GM12878 (cell line): ENCODE data around the gene LAMB1. TPM values are rescaled to one million over a fixed set of nuclear protein-coding genes. Genes with fewer than 3 reads are reported as not detected.

Source experiments
- ATAC-seq: fragments of 200-7000 bp; cut with Tn5 transposase; 3 replicates; pipeline ENCODE4 v1.9.1; 2020; ENCODE audit warnings: mild to moderate bottlenecking, moderate library complexity
- BruUV-seq: library from RNA; stranded (reverse); fragments of 400-500 nt; replicated peaks from 2 replicates; lab custom pipeline; 2021; lab: Mats Ljungman, UMichigan
- CTCF ChIA-PET: fragments of 300-600 bp; sonication (Branson Sonifier 250); formaldehyde crosslinking; extraction: SDS; loops from one replicate; lab custom pipeline; 2021; ENCODE audit warnings: inconsistent platforms; lab: Yijun Ruan, JAX
- POLR2A ChIA-PET: fragments of 350-600 bp; formaldehyde crosslinking; extraction: SDS; loops from one replicate; lab custom pipeline; 2021; ENCODE audit warnings: inconsistent platforms; lab: Charles Lee
- RAD21 ChIA-PET: fragments of 300-600 bp; sonication (Branson Sonifier 250); formaldehyde crosslinking; loops from one replicate; lab custom pipeline; 2023; ENCODE audit warnings: antibody characterized with exemption; ENCODE audit not compliant: unreplicated experiment; lab: Charles Lee
- SMC1A ChIA-PET: fragments of 300-600 bp; sonication (Branson Sonifier 250); formaldehyde crosslinking; loops from one replicate; lab custom pipeline; 2023; ENCODE audit not compliant: unreplicated experiment, uncharacterized antibody; lab: Charles Lee
- DNase-seq: peaks from one replicate; pipeline ENCODE4 v3.0.0-alpha.2; 2011; ENCODE audit warnings: low read depth, low spot score
- FAIRE-seq: peaks from 3 replicates; lab custom pipeline; 2011; peaks lifted over from hg19 to GRCh38; lab: Jason Lieb, UNC
- H2AFZ ChIP-seq: 2 replicates; pipeline ENCODE4 v1.6.0; 2011; ENCODE audit warnings: low read depth, low read length, control low read depth; ENCODE audit not compliant: control insufficient read depth
- H3K27ac ChIP-seq: 2 replicates; pipeline ENCODE4 v1.5.1; 2011; ENCODE audit warnings: control low read depth; ENCODE audit not compliant: control insufficient read depth, insufficient read depth
- H3K27me3 ChIP-seq, 2 experiments: replicated peaks in 1 of 2; 2 replicates each; pipeline versions ENCODE4 v1.6.0 to v1.6.1; 2011; ENCODE audit warnings: low read length in 1 of 2; ENCODE audit not compliant: control insufficient read depth in 2 of 2, insufficient read depth in 2 of 2
- H3K36me3 ChIP-seq, 2 experiments: 2 replicates each; pipeline ENCODE4 v1.5.1; 2011; ENCODE audit warnings: low read length in 1 of 2; ENCODE audit not compliant: control insufficient read depth in 2 of 2, insufficient read depth in 2 of 2
- H3K4me1 ChIP-seq: 2 replicates; pipeline ENCODE4 v1.6.1; 2011; ENCODE audit warnings: mild to moderate bottlenecking, low read length, moderate library complexity, mixed read lengths; ENCODE audit not compliant: control insufficient read depth, insufficient read depth
- H3K4me2 ChIP-seq: 2 replicates; pipeline ENCODE4 v1.6.0; 2011; ENCODE audit warnings: control low read depth; ENCODE audit not compliant: control insufficient read depth, insufficient read depth
- H3K4me3 ChIP-seq: fragments of 200-600 bp; sonication (generic); 2 replicates; pipeline ENCODE4 v1.5.1; 2016
- H3K79me2 ChIP-seq: 2 replicates; pipeline ENCODE4 v1.6.0; 2011; ENCODE audit warnings: low read length; ENCODE audit not compliant: control insufficient read depth, insufficient read depth
- H3K9ac ChIP-seq: 2 replicates; pipeline ENCODE4 v1.8.0; 2011; ENCODE audit warnings: low read length, control low read depth, mixed read lengths; ENCODE audit not compliant: control insufficient read depth, insufficient read depth
- H3K9me3 ChIP-seq: replicated peaks from 3 replicates; pipeline ENCODE4 v1.5.1; 2011; ENCODE audit warnings: mild to moderate bottlenecking, low read length; ENCODE audit not compliant: control insufficient read depth, insufficient read depth
- H4K20me1 ChIP-seq: 2 replicates; pipeline ENCODE4 v1.6.0; 2011; ENCODE audit not compliant: control insufficient read depth, insufficient read depth
- FOXM1 ChIP-seq: IDR thresholded peaks from 2 replicates; pipeline ENCODE4 v1.6.1; 2012; ENCODE audit warnings: low read depth, mild to moderate bottlenecking, inconsistent platforms, low read length, moderate library complexity
- NFYB ChIP-seq: IDR thresholded peaks from 2 replicates; pipeline ENCODE4 v1.6.1; 2011; ENCODE audit warnings: low read depth, mild to moderate bottlenecking, low read length, improper control_type of control experiment, moderate library complexity; ENCODE audit not compliant: insufficient read depth
- NKRF ChIP-seq: fragments of 450-650 bp; conservative IDR thresholded peaks from 2 replicates; pipeline ENCODE4 v1.6.1; 2017; ENCODE audit warnings: mild to moderate bottlenecking, moderate library complexity
- NR2C1 ChIP-seq: fragments of 450-650 bp; IDR thresholded peaks from 2 replicates; pipeline ENCODE4 v1.6.1; 2017; ENCODE audit warnings: antibody characterized with exemption, mild to moderate bottlenecking, moderate library complexity
- NR2F1 ChIP-seq: fragments of 450-650 bp; conservative IDR thresholded peaks from 2 replicates; pipeline ENCODE4 v1.6.1; 2017; ENCODE audit warnings: mild to moderate bottlenecking
- NRF1 ChIP-seq: conservative IDR thresholded peaks from 2 replicates; pipeline ENCODE4 v1.6.1; 2011; ENCODE audit warnings: mild to moderate bottlenecking, low read depth, low read length, improper control_type of control experiment
- SMAD1 ChIP-seq: fragments of 450-650 bp; IDR thresholded peaks from 2 replicates; pipeline ENCODE4 v1.6.1; 2018; ENCODE audit warnings: mild to moderate bottlenecking, low read depth; ENCODE audit not compliant: partially characterized antibody
- SMAD5 ChIP-seq: IDR thresholded peaks from 2 replicates; pipeline ENCODE4 v1.6.1; 2016; ENCODE audit warnings: antibody characterized with exemption, low read depth
- SUZ12 ChIP-seq: fragments of 200-600 bp; sonication (generic); IDR thresholded peaks from one replicate; pipeline ENCODE4 v1.6.1; 2018; ENCODE audit warnings: antibody characterized with exemption, mild to moderate bottlenecking; ENCODE audit not compliant: unreplicated experiment
- TCF3 ChIP-seq: IDR thresholded peaks from 2 replicates; pipeline ENCODE4 v1.6.1; 2012; ENCODE audit warnings: low read depth, mild to moderate bottlenecking, low read length, borderline replicate concordance; ENCODE audit not compliant: insufficient read depth
- USF2 ChIP-seq: IDR thresholded peaks from 2 replicates; pipeline ENCODE4 v1.6.1; 2011; ENCODE audit warnings: low read depth, low read length, improper control_type of control experiment, borderline replicate concordance
- ZNF207 ChIP-seq: fragments of 450-650 bp; IDR thresholded peaks from 2 replicates; pipeline ENCODE4 v1.6.1; 2014; ENCODE audit warnings: antibody characterized with exemption, mild to moderate bottlenecking, borderline replicate concordance
- WGBS: methylation state at CpG from one replicate; pipeline ENCODE4 v1.1.6; 2016; ENCODE audit warnings: low lambda C conversion rate; ENCODE audit not compliant: insufficient replicate concordance, insufficient coverage; ENCODE audit errors: missing lambda C conversion rate; 5-methylcytosine and 5-hydroxymethylcytosine counted together
- in situ Hi-C: fragments of 300-500 bp; cut with MboI; formaldehyde crosslinking; loops from 9 replicates; pipeline ENCODE4 v1.14.3; 2018; ENCODE audit warnings: mixed read lengths
- intact Hi-C: fragments of 100-400 bp; cut with micrococcal nuclease; formaldehyde crosslinking; loops from one replicate; pipeline ENCODE4 v1.14.2; 2022; ENCODE audit not compliant: unreplicated experiment
- polyA plus RNA-seq, 11 experiments: library from polyadenylated mRNA; depleted of rRNA in 4 of 11; unstranded in 6 of 11; stranded (reverse) in 5 of 11; fragments of >200 nt; fragmentation: Nextera tagmentation in 4 of 11; fragmentation: Illumina TruSeq in 1 of 11; extraction: Ambion mirVana in 4 of 11; extraction: Trizol in 1 of 11; gene quantifications; 1 replicate in 1 of 11; 2 replicates in 10 of 11; pipeline versions ENCODE4 v1.2.1 to v1.2.3, GENCODE V29; 2011 to 2016; ENCODE audit warnings: inconsistent platforms in 2 of 11, missing spikeins in 2 of 11, low read depth in 1 of 11
- total RNA-seq, 4 experiments: library from RNA; depleted of rRNA in 3 of 4; stranded (reverse); fragments of >200 nt in 3 of 4; fragmentation: Illumina TruSeq in 1 of 4; extraction: Trizol in 1 of 4; gene quantifications; 2 replicates each; pipeline versions ENCODE4 v1.2.1 to v1.2.3, GENCODE V29; 2013 to 2021
- TF ChIP-seq, protein P1 (sequence below): IDR thresholded peaks from 2 replicates; pipeline ENCODE4 v1.6.1; 2012; ENCODE audit warnings: low read depth, low read length, improper control_type of control experiment

The LAMB1 gene
- total and polyA plus RNA-seq, 10 of the 15 experiments (the other 5 are each of a cell fraction or from before 2014, with no cell fraction given), result 0.05 to 2.2 (median 1.2) TPM; not detected in 4

DNA sequence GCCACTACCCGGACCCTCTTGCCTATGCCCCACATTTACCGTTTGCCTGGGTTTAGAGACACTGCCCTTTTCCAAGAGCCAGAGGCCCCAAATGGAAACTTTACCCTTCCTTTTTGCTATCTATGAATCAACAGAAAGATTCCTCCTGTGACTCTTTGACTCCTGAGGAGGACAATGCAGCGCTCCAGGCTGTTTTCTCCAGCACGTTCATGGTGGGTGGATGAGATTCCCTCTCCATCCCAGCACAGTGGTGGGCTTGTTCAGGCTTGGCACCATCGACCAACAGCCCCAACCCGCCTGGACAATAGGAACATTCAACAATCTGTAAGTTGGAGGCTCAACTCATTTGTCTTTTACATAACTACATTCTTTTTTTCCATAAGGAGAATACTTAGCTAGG, 56.1 kb downstream of the LAMB1 start:
- ChIA-PET POLR2A (no interaction called here), RAD21 (no interaction called here)
- in situ Hi-C loops, result no loop called here

DNA sequence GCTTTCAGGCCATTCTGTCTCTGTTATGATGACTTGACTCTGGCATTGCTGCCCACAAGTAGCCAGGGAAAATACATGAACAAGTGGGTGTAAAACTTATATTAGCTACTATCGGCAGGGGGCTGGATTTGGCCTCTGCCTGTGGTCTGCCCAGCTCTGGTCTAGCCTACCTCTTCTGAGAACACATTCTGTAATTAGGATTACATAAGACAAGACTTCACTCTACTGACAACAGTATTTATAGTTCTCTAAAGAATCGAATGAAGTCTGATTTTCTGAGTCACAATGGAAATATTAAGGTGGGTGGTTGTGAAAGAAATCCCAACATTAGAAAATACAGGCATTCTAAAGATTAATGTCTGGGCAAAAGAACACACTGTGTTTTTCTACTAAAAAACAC, 56.5 kb downstream of the LAMB1 start:
- BruUV-seq, result TSS peak; percentile 24
- POLR2A ChIA-PET, result no interaction called here
- RAD21 ChIA-PET, result no interaction called here
- Histone ChIP-seq H2AFZ (no peak overlapping the region), H3K4me3 (no peak overlapping the region), H4K20me1 (no peaks in the 10 kb centered on the region), H3K79me2 (no peaks in the 10 kb centered on the region), H3K9ac (no peak overlapping the region), H3K9me3 (no peaks in the 10 kb centered on the region), H3K4me1 (no peaks in the 10 kb centered on the region), H3K27ac (no peak overlapping the region), H3K36me3 (no peaks in the 10 kb centered on the region), H3K4me2 (no peak overlapping the region), H3K27me3 (no peaks in the 10 kb centered on the region)
- intact Hi-C loops (no loop called here), in situ Hi-C loops (no loop called here)
- WGBS, result 64% methylated on average over 2 of the region's 2 CpGs
- no peak for FAIRE-seq
- no peak for ATAC-seq
- SMC1A ChIA-PET, result interaction anchor here (0.9 to 1.6 kb wide), 4 partner anchors 20 to 70 kb away, joined by 3 read pairs; no protein-coding TSS in a partner anchor
- CTCF ChIA-PET, result interaction anchor here (0.8 kb wide), 1 partner anchor 70 kb away, joined by 3 read pairs; no protein-coding TSS in a partner anchor
- DNase-seq, result no peak
- TF ChIP-seq, protein P1, sequence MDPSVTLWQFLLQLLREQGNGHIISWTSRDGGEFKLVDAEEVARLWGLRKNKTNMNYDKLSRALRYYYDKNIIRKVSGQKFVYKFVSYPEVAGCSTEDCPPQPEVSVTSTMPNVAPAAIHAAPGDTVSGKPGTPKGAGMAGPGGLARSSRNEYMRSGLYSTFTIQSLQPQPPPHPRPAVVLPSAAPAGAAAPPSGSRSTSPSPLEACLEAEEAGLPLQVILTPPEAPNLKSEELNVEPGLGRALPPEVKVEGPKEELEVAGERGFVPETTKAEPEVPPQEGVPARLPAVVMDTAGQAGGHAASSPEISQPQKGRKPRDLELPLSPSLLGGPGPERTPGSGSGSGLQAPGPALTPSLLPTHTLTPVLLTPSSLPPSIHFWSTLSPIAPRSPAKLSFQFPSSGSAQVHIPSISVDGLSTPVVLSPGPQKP, result no peak
- TF ChIP-seq ZNF207 (no peak), TCF3 (no peak), NR2F1 (no peak), FOXM1 (no peak), NKRF (no peak), NFYB (no peak), SUZ12 (no peak), SMAD1 (no peak), NRF1 (no peak)

More for the DNA sequence above, 56.1 kb downstream of the LAMB1 start:
- ATAC-seq, result no peak
- no peaks in the 10 kb centered on the region for H3K9me3 ChIP-seq
- no peak for DNase-seq
- no peak for FAIRE-seq
- no peaks in the 10 kb centered on the region for H3K36me3 ChIP-seq
- TF ChIP-seq USF2 (no peak), NR2C1 (no peak), SMAD5 (no peak)
- no peak overlapping the region for H3K27ac ChIP-seq
- H3K9ac ChIP-seq, result no peak overlapping the region
- no peaks in the 10 kb centered on the region for H3K27me3 ChIP-seq
- intact Hi-C loops, result no loop called here
- no TSS peak for BruUV-seq
- H3K4me2 ChIP-seq, result no peak overlapping the region
- no peaks in the 10 kb centered on the region for H3K4me1 ChIP-seq
- H3K4me3 ChIP-seq, result no peak overlapping the region
- SMC1A ChIA-PET, result interaction anchor here (0.9 to 1.6 kb wide), 4 partner anchors 20 to 70 kb away, joined by 3 read pairs; no protein-coding TSS in a partner anchor
- no peaks in the 10 kb centered on the region for H3K79me2 ChIP-seq
- CTCF ChIA-PET, result interaction anchor here (0.8 kb wide), 1 partner anchor 70 kb away, joined by 3 read pairs; no protein-coding TSS in a partner anchor
- H2AFZ ChIP-seq, result no peak overlapping the region
- no peaks in the 10 kb centered on the region for H4K20me1 ChIP-seq
- 73% methylated on average over 6 of the region's 6 CpGs for WGBS
